Inferior parietal cortex (tissue), 1 donor: ENCODE measurements around the gene INPP5E.

Experiments
- DNase-seq: peaks from one replicate; pipeline ENCODE4 v3.0.0-alpha.2; 2016; ENCODE audit errors: extremely low spot score

Gene INPP5E

DNA sequence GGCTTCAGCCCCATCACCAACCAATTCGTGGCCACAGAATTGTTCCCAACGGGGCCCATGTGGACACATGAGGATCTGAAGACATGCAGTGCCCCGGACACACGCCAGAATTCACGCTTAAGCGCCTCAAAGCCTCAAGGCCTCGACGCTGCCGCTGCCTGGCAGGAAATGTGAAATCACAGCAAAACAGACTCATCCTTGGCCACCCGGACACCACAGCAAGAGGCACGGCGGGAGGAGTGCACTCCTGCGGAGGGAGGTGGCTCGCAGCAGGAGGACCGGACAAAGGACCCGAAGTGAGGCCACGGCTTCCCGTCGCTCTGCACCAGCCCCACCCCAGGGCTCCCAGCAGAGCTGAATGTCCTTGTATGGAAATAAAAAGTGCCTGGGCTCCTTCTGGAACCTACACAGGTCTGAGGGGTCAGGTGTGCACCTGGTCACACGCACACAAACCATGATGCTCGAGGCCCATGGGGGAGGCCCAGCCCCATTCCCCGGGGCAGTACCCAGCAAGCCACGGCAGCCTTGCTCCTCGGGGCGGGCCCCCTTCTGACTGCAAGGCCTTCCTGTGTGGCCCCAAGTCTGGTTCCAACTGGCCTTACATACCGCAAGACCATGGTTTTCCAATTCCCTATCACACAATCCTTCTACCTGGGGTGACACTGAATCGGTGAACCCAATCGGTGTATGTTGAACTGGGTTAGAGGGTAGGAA lies 33.2 kb upstream of the INPP5E start:
- no peak for DNase-seq

DNA sequence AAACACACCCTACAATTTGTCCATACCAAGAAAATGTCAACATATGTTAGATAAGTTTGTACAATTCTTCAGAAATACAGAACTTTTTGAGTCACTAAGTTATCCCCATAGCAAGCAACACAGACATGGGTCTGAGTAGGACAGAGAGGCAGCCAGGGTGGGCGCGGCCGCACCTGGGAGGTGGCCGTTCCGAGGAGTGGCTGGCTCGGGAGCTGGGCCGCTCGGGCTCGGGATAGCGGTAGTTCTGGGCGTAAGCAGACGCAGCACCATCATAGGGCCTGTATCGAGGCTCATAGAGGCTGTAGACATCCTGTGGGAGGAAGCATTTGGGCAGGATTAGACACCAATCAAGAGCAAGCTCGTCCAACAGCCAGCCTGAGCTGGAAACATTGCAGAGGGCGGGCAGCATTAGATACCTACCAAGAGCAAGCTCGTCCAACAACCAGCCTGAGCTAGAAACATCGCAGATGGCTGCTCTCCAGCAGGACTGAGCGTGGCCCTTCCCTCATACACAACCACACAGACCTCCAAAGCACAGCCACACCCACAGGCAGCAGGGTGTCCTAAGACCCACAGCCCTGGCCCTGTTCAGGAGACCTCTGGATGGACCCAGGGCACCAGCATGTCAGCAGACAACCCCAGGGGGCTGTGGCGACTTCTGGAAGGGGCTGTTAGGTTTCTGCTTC lies 32.3 kb upstream of the INPP5E start:
- no peak for DNase-seq

DNA sequence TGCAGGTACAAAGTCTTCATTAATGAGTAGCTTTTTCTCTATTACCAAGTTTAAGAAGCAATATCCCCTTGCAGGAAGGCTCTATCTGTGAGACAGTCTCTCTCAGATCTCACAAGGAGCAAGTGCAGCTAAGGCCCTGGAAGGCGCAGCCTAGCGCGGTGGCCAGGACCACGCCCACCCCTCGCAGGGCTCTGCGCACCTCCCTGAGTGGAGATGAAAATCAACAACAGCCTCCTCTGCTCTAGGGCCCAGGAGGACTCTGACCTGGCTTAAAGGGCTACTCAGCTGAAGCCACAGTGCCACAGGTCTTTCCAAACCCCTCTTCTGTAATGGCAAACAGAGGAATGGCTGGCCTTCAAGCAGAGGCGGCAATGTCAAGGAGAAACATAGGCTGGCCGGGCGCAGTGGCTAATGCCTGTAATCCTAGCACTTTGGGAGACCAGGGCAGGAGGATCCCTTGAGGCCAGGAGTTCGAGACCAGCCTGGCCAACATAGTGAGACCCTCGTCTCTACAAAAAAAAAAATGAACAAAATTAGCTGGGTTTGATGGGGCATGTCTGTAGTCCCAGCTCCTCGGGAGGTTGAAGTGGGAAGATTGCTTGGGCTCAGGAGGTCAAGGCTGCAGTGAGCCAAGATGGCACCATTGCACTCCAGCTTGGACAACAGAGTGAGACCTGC lies 31.3 kb upstream of the INPP5E start:
- no peak for DNase-seq

DNA sequence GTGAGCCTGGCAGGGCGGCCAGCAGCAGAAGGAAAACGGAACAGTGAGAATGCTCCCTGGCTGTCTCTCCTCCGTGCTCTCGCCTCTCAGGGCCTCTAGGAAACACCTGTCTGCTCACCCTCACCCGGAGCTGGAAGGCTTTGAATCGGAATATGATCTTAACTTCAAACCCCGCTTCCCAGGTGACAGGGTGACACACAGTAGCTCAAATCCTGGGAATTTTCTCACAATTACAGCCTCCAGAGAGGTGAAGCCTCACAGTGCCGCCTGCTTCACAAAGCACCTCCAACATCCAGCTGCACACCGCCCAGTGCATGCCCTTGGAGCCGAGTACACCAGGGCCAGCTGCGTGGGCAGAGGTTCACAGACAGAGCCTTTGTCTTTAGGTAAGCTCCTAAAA lies 30.7 kb upstream of the INPP5E start:
- DNase-seq = no peak

DNA sequence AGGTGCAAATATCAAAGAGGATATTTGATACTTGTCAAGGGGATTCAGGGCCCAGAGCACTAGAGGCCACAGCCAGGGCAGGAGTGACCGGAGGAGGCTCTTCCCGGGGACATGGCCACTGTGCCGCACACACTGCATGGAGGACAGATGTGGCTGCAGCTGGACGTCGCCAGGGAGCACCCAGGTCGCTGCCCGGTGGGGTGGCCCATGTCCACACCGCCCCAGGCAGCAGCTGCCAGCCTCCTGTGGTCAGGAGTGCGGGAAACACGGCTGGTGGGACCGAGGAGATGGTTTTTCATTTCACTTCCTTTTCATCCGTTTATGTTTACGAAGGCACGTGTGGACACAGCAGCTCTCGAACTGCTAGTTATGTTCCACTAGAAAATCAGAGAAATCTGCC lies 28.1 kb upstream of the INPP5E start:
- DNase-seq = no peak

DNA sequence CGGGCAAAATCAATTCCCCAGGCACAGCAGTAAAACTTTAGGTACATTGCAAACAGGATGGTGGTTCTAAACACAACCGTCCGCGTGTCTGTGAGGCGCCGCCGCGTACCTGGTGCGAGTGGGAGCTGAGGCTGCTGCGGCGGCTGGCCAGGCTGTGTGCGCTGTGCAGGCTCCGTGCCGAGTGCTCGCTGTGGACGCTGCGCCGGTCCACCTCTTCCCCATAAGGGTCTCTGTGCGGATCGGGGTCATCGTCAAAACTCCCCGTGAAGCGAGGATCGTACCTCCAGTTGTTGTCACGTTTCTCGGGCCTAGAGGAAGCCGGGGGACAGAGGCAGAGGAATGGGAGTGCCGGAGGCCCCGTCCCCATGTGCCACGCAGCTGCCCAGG lies 26.5 kb upstream of the INPP5E start:
- DNase-seq = no peak

DNA sequence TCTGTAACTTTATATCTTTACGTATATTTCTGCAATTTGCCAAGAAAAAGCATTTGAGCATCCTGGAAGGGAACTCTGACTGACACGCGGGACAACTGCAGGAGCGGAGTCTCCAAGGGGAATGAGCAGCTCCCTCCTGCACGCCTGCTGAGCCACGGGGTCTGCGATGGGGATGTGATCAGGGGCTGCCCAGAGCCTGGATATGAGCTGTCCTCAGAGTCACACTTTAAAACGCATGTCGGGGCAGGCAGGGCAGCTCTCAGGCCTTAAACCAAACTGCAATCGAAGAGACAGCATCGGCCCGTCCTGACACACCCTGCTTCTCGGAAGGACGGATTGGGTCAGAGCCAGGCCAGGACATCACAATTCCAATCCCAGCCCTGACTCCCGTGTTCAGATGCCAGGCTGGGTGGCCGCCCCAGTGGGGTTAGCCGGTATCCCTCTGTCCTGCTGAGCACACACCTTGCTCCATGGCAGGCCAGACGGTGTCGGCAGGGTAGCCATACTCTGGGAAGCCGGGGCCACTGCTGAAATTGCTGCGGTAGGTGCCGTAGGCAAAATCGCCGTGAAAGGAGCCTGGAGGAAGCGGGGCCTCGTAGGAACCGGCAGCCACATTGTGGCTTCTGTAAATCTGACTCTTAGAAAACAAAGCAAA lies 26.0 kb upstream of the INPP5E start:
- DNase-seq = no peak

DNA sequence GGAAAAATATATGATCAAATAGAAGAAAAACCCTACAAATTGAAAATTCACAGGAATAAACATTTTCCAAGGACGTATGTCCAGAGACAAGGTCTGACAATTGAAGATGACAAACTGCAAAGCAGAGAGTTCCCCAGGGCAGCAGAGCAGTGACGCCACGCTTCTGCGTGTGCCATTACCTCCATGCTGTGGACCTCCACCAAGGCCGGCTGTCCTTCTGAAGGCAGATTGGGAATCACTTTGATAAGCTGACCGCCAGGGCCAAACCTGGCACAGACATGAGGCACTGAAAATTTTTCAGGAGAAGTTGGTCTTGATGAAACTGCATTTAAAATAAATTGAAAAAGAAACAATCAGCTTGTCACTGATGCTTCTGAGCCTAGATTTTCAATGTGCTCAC lies 24.6 kb upstream of the INPP5E start:
- DNase-seq = no peak

DNA sequence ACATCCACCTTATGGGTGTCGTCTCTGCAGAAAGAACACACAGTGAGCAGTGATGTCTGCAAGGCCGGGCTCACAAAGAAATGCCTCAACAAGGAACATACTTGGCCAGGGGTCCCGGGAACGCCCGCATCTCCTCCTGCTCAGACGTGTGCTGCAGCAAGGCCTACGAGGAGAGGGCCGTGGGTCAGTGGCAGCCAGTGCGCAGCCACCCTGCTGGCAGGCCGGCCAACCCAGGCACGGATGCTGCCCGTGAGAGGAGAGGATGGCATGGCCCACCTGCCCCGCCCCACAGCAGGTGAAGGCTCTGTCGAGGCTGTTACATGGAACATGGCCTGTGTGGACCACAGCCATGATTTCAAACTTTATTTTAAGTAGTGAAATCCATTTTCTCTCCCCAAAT lies 23.9 kb upstream of the INPP5E start:
- DNase-seq = no peak

DNA sequence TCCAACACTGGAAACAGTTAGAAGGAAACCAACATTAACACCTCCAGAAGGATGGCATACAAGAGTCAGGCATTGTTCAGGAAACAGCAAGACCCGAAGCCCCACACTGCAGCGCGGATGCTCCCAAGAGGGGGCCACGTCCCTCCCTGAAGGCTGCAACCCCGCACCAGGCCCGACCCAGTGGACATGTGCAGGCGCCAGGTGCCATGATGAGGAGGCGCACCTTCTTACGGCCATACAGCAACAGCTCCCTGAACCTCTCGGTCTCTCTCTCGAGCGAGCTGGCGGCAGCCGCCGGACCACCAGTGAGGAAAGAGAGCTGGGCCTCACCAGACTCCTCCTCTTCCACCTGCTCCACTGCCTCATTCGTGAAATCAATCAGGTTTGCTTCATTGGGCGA lies 23.0 kb upstream of the INPP5E start:
- DNase-seq = no peak

DNA sequence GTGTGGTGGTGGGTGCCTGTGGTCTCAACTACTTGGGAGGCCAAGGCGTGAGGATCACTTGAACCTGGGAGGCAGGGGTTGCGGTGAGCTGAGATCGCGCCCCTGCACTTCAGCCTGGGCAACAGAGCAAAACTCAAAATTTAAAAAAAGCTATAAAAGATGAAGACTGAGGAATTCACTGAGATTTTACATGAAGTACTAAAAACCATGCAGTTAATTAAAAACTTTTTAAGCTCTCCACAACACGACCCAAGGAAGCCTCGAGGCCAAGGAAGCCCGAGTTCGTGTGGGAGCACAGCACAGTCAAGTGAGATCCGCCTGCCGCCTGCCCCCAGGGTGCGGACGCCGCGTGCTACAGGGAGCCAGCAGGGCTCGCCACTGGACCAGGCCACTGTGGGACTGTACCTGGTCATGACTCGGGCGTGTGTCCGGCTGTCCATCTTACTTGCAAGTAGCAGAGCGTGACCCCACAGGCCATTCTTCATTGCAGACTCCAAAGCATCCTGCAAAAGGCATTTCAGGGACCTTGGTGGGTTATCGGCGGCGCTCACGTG lies 21.2 kb upstream of the INPP5E start:
- DNase-seq = no peak

DNA sequence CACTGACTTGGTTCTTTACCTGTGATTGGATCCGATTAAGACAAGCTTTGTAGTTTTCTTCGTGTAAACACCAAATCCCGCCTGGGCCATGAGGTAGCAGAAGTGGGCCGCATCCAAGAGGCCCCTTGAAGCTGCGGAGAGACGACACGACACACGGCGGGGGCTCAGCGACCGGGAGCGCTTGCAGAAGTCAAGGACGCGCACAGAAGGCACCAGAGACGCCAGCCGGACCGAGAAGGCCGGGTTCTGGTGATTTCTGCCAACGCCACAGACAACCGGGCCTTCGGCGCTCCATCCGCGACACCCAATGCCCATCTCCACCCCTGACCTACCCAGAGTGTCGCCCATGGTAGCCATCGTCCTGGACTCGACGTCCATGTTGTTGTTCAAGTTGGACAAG lies 19.8 kb upstream of the INPP5E start:
- no peak for DNase-seq

DNA sequence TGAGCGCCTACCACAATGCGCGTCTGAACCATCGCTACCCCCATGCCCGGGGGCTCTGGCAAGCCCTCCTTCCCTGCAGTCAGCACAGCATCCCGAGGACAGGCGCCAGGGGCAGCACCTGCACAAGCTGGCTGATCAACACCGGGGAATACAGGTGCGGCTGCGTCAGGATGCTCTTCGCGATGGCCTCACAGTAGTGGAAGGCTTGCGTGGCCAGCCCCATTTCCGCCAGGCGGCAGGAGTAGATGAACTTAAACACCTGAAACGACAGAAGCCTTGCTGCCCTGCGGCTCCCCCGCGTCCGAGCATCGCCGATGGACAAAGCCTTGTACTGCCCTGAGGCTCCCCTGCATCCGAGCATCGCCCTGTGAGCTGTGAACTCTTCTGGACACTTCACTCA lies 17.7 kb upstream of the INPP5E start:
- DNase-seq = no peak

DNA sequence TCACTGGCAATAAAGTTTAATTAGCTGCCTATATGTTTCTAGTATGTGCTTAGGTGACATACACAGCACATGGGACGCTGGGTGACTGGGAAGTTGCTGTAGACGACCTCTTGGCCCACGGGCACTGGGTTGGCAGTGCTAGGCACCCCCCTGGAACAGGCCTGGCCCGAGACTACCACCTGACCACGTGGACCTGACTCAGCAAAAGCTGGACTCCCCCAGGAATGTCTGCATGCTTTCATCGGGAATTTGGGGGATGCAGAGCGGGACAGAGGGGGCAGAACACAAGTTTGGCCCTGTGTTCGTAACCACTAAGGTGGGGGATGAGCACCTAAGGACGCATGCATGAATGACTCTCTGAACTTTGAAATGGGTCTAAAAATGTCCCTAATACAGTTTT lies 16.6 kb upstream of the INPP5E start:
- no peak for DNase-seq

DNA sequence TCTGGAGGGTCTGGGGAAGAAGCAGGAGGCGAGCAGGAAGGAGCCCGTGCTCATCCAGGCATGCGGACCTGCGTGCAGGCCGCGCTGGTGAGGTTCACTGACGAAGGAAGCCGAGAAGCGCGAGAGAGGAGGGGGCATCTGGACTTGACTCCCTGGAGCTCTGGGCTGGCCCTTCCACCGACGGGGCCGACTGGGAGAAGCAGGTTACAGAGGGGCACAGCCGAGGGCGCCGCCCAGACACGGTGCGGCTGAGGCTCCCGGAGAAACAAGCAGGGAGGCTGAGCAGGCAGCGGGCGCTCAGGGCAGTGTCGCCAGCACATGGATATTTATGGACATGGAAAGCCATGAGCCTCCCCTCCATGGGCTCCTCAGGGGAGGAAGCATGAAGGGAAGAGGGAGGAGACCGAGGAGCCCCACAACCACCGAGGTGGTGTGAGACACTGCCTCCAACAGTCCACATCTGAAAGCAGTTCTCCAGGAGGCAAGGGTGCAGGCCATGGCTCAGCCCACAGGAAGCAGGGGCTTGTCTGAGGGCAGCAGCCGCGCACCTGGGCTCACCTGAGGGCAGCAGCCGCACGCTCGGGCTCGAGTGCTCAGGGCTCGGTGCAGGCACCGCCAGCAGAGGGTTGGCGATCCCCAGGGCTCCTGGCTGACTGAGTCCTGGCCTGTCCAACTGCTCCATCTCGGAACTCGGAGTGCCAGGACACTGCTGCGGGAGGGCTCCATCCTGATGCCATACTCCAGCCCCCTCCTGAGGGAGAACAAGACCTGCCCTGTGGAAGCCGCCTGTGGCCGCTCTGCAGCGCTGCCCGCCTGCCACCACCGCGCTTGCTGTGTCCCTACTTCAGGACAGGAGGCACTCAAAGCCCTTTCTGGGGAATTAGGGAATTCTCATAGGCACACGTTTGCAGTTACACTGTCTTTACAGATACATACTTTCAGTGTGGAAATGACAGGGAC lies 15.7 kb upstream of the INPP5E start:
- no peak for DNase-seq

DNA sequence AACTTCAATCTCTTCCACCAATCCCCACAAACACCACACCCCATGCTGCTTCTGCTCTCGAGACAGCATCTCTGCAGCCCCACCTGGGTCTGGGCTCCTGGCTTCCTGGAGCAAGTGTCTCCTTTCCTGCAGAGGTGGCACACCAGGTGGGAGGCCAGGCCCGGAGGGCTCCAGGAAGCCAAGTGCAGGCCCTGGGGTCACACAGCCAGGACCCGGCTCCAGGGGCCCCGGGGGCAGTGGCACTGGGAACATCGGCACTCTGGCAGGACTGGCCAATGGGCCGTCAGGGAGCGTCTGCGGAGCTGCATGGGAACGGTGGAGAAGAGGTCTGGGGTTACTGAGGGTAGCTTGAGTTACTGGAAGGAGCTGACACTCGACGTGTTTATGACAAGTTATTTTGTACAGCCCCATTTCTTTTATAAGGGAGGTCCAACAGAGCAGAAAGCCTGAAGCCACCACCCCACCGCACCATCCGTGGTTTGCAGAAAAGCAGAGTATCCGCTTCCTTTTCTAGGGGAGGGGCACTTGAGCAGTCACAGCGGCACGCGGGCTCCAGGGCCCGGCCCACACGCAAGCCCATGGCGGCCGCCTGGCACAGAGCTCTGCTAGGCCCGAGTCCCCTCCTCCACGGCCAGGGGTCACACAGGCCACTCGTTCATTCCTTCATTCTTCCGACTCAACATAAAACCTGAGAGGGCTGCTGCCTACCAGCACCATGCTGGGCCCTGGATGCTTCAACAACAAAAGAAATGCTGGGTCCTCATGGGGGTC lies 14.6 kb upstream of the INPP5E start:
- DNase-seq = no peak

DNA sequence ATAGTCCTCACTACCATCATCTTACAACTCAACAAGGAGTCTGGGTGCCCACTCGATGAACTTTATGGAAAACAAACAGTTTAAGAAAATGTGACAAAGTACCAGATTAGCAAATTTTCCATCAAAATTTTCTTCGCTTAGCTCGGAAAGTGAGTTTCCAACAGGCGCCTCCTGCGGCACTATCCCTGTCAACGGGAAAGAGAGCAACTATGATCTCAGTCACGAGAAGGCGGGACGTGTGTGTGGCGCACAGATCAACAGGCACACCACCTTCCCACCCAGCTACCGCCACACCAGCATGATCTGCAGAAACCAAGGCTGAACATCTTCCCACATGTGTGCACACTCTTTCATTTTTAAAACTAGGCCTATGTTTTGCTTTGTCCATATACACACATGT lies 13.7 kb upstream of the INPP5E start:
- no peak for DNase-seq

DNA sequence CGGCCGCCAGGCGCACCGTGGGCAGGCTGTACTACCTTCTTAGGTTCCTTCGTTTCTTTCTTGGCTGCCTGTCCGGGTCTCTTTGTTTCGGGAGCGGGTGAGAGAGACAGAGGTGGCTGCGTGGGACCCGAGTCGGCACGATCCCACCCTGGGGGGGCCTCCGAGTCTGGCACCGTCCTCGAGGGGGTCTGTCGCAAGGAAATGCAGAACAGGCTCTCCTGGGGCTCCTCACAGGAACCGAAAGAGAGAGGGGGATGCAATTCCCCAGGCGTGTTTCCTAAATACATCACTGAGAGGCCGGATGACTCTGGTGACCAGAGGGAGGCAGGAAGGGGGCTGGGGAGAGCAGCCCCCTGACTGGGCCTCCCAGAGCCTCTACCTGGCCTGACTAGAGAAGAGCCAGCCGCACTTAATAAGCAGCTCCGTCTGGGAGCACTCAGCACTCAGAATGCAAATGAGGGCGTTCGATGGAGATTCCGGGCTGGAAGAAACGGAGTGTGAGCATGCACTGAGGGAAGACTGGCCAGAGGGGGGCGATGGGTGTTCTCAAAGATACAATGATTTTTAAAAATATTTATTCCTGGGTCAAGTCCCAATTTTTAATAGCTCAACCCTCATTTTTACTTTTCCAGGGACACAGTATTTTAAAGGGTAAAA lies 11.7 kb upstream of the INPP5E start:
- no peak for DNase-seq

DNA sequence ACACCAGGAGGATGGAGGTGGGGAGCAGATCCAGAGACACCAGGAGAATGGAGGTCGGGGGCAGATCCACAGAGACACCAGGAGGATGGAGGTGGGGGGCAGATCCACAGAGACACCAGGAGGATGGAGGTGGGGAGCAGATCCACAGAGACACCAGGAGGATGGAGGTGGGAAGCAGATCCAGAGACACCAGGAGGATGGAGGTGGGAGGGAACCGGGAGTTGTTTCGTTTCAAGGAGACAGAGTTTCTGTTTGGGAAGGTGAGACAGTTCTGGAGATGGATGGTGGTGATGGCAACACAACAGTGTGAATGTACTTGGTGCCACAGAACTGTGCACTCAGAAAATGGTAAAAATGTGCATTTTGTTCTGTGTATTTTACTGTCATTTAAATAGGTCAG lies 9.0 kb upstream of the INPP5E start:
- peak; percentile 4 for DNase-seq
